GM12872 (cell line): ENCODE data around the gene FAM149B1.

Experiments
- CTCF ChIP-seq: IDR thresholded peaks from 3 replicates; pipeline ENCODE4 v1.5.1; 2011; ENCODE audit warnings: low read depth, mild to moderate bottlenecking, low read length, moderate library complexity; ENCODE audit not compliant: insufficient read depth

FAM149B1 gene

GRCh38 chr10:73206385-73206784, 38.5 kb downstream of the FAM149B1 start:
- TF ChIP-seq CTCF, result no peak

- TF ChIP-seq CTCF, result no peak
These were observed 40.0 kb downstream of the FAM149B1 start for GRCh38 chr10:73207883-73208282.

- TF ChIP-seq CTCF, result no peak
These were observed 41.8 kb downstream of the FAM149B1 start for GRCh38 chr10:73209705-73210104.

GRCh38 chr10:73210395-73211105, 42.6 kb downstream of the FAM149B1 start:
- TF ChIP-seq CTCF, result no peak

- TF ChIP-seq CTCF, result no peak
These were observed 43.3 kb downstream of the FAM149B1 start for GRCh38 chr10:73211106-73211811.

GRCh38 chr10:73215749-73216148, 47.8 kb downstream of the FAM149B1 start:
- no peak for TF ChIP-seq CTCF

GRCh38 chr10:73217628-73218027, 49.7 kb downstream of the FAM149B1 start:
- TF ChIP-seq CTCF, result no peak
